ENCODE results near the gene TIMM22. TPM values are rescaled to one million over a fixed set of nuclear protein-coding genes. Genes with fewer than 3 reads are reported as not detected.

Gene TIMM22
- total RNA-seq: 10 to 100 TPM in 6 of 7 donors, 1 to 10 TPM in 1; 9.7 to 14.3 (median 11.2) TPM
- polyA plus RNA-seq: 1 to 10 TPM; 5.1 to 8.8 (median 7.0) TPM
- long read RNA-seq, donor 1, transcript TIMM22-201 (4 exons, 3,194 nt): major isoform, 20 of 25 reads
- long read RNA-seq, donor 1, partial matches to known transcripts: 5 of 25 reads
- long read RNA-seq, donor 1, other reads (novel, unspliced or antisense): 0 of 25 reads
- long read RNA-seq, donor 2, transcript TIMM22-201 (4 exons, 3,194 nt): major isoform, 13 of 18 reads
- long read RNA-seq, donor 2, partial matches to known transcripts: 5 of 18 reads
- long read RNA-seq, donor 2, other reads (novel, unspliced or antisense): 0 of 18 reads

- TF ChIP-seq POLR2A (IDR thresholded peaks at IDR 0.05) (peak; percentile 46 to 78 (median 71)), POLR2AphosphoS5 (IDR thresholded peaks at IDR 0.05) (peak; percentile 94 to 96 (median 95)), CTCF (IDR thresholded peaks at IDR 0.05 in 8 of 11, conservative IDR thresholded peaks at IDR 0.05 in 3 of 11) (peak; percentile 96 to 99 (median 98))
- peaks cover 21 to 51% (median 38%) of the 10 kb centered on the region in 6 donors for H3K4me1 ChIP-seq
- peaks cover 0 to 34% (median 22%) of the 10 kb centered on the region in 8 donors for H3K9me3 ChIP-seq
- H3K4me3 ChIP-seq: peak within 1 kb of the TSS; percentile 82 to 100 (median 98)
- H3K27ac ChIP-seq: peak within 1 kb of the TSS; percentile 74 to 93 (median 88)
- intact Hi-C loops (cut with DNase I; ENCODE audit: low total_unique reads): no loop called here
- peaks cover 0 to 29% (median 24%) of the 10 kb centered on the region in 6 donors for H3K36me3 ChIP-seq
- DNase-seq: peak; percentile 98
- 0 to 1% (median 0%) methylated on average over 36 to 71 of the region's 71 CpGs for WGBS, 5 donors
- H3K27me3 ChIP-seq (replicated peaks in 1 of 7): no peaks in the 10 kb centered on the region
Measured at GRCh38 chr17:996554-997344, at the start of gene TIMM22. TIMM22 (plus strand) TSS chr17:997129; CDS start chr17:997143, 14 bp downstream.

- Histone ChIP-seq H3K4me3 (no peak overlapping the region), H3K9me3 (no peaks in the 10 kb centered on the region), H3K27ac (no peak overlapping the region), H3K27me3 (replicated peaks in 1 of 7) (peaks cover 0 to 25% (median 4%) of the 10 kb centered on the region in 7 donors), H3K36me3 (no peaks in the 10 kb centered on the region), H3K4me1 (peaks cover 0 to 9% (median 2%) of the 10 kb centered on the region in 6 donors)
- 80 to 92% (median 86%) methylated on average over 23 to 25 of the region's 25 CpGs for WGBS, 5 donors
- intact Hi-C loops (cut with DNase I; ENCODE audit: low total_unique reads): no loop called here
- no peak for DNase-seq
- no peak for TF ChIP-seq POLR2A (IDR thresholded peaks at IDR 0.05)
- TF ChIP-seq CTCF (IDR thresholded peaks at IDR 0.05 in 8 of 11, conservative IDR thresholded peaks at IDR 0.05 in 3 of 11): no peak
- TF ChIP-seq POLR2AphosphoS5 (IDR thresholded peaks at IDR 0.05): no peak
Measured at GRCh38 chr17:948284-948852, 48.6 kb upstream of the TIMM22 start.

- no peaks in the 10 kb centered on the region for H3K36me3 ChIP-seq
- no peak overlapping the region for H3K27ac ChIP-seq
- WGBS, 5 donors: 59 to 79% (median 68%) methylated on average over 10 of the region's 12 CpGs
- peaks cover 0 to 25% (median 4%) of the 10 kb centered on the region in 7 donors for H3K27me3 ChIP-seq (replicated peaks in 1 of 7)
- DNase-seq: no peak
- no peak overlapping the region for H3K4me3 ChIP-seq
- intact Hi-C loops (cut with DNase I; ENCODE audit: low total_unique reads): no loop called here
- no peaks in the 10 kb centered on the region for H3K9me3 ChIP-seq
- peaks cover 0 to 9% (median 2%) of the 10 kb centered on the region in 6 donors for H3K4me1 ChIP-seq
- TF ChIP-seq POLR2A (IDR thresholded peaks at IDR 0.05) (no peak), POLR2AphosphoS5 (IDR thresholded peaks at IDR 0.05) (no peak), CTCF (IDR thresholded peaks at IDR 0.05 in 8 of 11, conservative IDR thresholded peaks at IDR 0.05 in 3 of 11) (no peak)
Measured at GRCh38 chr17:949623-950303, 47.2 kb upstream of the TIMM22 start.
